T-helper 2 cell treated with Interferon-gamma antibody and Interleukin-4, amounts not matched to agents 5 μg/mL and 100 μg/mL, for 36 hours (primary cell): ENCODE data around the gene MED12L.
"Not testable (repeated sequence)": the region's sequence is repeated elsewhere in the genome, so short reads cannot be mapped to it uniquely, and the experiment has no call there.

Experiments
- DNase-seq: peaks from one replicate; pipeline ENCODE4 v3.0.0; 2021; ENCODE audit warnings: low spot score
- H3K27ac Mint-ChIP-seq: one replicate; pipeline ENCODE4 v1.8.0; 2021; ENCODE audit warnings: mild to moderate bottlenecking, mixed read lengths
- H3K27me3 Mint-ChIP-seq: one replicate; pipeline ENCODE4 v1.8.0; 2021; ENCODE audit warnings: low read depth, mixed read lengths
- H3K36me3 Mint-ChIP-seq: one replicate; pipeline ENCODE4 v1.8.0; 2021; ENCODE audit warnings: low read depth, mixed read lengths
- H3K4me1 Mint-ChIP-seq: one replicate; pipeline ENCODE4 v1.8.0; 2021; ENCODE audit warnings: low read depth, mixed read lengths
- H3K4me3 Mint-ChIP-seq: one replicate; pipeline ENCODE4 v1.8.0; 2022; ENCODE audit warnings: mild to moderate bottlenecking, moderate library complexity, mixed read lengths
- H3K9me3 Mint-ChIP-seq: one replicate; pipeline ENCODE4 v1.8.0; 2021; ENCODE audit warnings: mixed read lengths

Gene MED12L, protein sequence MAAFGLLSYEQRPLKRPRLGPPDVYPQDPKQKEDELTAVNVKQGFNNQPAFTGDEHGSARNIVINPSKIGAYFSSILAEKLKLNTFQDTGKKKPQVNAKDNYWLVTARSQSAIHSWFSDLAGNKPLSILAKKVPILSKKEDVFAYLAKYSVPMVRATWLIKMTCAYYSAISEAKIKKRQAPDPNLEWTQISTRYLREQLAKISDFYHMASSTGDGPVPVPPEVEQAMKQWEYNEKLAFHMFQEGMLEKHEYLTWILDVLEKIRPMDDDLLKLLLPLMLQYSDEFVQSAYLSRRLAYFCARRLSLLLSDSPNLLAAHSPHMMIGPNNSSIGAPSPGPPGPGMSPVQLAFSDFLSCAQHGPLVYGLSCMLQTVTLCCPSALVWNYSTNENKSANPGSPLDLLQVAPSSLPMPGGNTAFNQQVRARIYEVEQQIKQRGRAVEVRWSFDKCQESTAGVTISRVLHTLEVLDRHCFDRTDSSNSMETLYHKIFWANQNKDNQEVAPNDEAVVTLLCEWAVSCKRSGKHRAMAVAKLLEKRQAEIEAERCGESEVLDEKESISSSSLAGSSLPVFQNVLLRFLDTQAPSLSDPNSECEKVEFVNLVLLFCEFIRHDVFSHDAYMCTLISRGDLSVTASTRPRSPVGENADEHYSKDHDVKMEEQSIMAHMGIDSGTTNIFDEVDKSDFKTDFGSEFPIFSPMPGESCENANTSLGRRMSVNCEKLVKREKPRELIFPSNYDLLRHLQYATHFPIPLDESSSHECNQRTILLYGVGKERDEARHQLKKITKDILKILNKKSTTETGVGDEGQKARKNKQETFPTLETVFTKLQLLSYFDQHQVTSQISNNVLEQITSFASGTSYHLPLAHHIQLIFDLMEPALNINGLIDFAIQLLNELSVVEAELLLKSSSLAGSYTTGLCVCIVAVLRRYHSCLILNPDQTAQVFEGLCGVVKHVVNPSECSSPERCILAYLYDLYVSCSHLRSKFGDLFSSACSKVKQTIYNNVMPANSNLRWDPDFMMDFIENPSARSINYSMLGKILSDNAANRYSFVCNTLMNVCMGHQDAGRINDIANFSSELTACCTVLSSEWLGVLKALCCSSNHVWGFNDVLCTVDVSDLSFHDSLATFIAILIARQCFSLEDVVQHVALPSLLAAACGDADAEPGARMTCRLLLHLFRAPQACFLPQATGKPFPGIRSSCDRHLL (N-terminal part only)

DNA sequence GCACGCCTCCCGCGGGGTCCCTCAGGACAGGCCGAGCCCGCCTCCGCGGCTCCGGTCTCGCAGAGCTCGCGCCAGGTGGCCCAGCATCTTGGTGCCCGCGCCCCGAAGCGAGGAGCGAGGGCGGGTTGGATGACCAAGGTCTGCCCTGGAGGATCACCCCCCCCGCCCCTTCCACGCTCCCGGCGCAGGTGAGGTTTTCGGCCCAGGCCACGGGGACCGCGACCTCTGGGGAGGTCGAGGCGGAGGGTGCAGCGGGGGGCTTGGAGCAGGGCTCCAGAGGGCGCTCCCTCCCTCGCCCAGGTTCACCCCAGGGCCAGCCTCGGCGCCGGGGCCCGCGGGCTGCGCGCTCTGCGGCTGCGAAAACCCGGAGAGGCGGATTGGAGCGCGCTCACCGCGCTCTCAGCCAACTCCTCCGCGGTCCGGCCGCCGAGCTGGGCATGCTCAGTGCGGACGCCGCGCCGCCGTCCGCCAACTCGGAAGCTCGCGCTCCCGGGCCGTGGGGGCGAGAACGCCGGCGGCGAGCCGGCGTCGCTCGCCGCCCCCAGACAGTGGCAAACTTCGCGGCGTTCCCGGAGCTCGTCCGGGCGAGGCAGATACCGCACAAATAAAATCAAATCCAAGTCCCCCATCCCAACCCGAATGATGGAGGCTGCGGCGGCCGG is at the start of gene MED12L:
Gene MED12L (plus strand): TSS at position 438 of the 662 bp plus-strand sequence. CDS start 1,263 bp downstream, outside the sequence.
- Mint-ChIP-seq H3K4me3 (peak within 1 kb of the TSS; percentile 88), H3K9me3 (no peaks in the 10 kb centered on the region), H3K4me1 (peaks cover 8% of the 10 kb centered on the region), H3K27me3 (peaks cover 54% of the 10 kb centered on the region), H3K27ac (no peak within 1 kb of the TSS), H3K36me3 (no peaks in the 10 kb centered on the region)
- DNase-seq, result peak; percentile 80

DNA sequence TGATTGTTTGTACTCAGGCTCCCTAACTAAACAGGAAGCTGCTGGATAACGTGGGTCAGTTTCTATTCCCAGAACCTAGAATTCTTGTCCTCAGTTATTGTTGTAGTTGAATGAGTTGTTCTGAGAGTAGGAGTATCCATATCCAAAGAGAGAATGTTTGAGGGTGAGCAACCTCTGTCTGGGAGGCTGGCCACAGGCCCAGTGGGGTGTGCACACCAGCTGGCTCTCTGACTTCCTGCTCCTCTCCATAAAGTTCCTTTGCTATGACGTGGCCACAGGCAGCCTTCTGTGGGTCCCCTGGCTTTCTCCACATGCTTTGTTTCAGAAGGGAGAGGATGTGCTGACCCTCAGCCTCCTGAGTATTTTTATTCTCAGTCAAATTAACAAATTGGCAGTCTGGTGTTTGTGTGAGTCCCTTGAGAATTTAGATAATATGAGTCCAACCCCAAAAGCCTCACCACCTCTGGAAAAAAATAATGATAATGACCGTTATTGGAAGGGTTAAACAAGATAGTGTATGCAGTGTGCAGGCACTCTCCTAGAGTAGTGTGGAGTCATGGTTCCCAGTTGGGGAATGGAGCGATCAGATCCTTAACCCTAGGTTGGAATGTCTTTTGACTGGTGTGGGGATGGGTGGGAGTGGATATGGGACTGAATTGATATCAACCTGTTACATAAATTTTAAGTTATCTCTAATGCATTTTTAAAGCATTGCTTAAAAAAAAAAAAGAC is 47.6 kb upstream of the MED12L start:
- no peak for DNase-seq
- Mint-ChIP-seq H3K27ac (no peak overlapping the region), H3K36me3 (no peaks in the 10 kb centered on the region)

DNA sequence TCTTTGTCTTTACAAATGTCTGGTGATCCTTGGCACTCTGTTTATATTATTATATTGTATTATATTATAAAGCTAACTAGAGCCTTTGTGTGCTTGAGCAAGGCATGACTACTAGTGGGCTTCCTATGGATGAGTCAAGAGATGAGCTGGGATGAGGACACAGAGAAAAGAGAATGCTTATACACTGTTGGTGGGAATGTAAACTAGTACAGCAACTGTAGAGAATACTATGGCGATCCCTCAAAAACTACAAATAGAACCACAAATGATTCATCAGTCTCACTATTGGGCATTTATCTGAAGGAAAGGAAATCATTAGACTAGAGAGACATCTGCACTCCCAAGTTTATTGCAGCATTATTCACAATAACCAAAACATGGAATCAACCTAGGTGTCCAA is 40.8 kb upstream of the MED12L start:
- no peak overlapping the region for H3K4me3 Mint-ChIP-seq
- no peaks in the 10 kb centered on the region for H3K36me3 Mint-ChIP-seq
- H3K27ac Mint-ChIP-seq, result no peak overlapping the region
- no peaks in the 10 kb centered on the region for H3K4me1 Mint-ChIP-seq
- peaks cover 17% of the 10 kb centered on the region for H3K27me3 Mint-ChIP-seq
- no peak for DNase-seq
- H3K9me3 Mint-ChIP-seq, result no peaks in the 10 kb centered on the region

More for the DNA sequence above, 47.6 kb upstream of the MED12L start:
- H3K27me3 Mint-ChIP-seq, result peaks cover 3% of the 10 kb centered on the region
- no peaks in the 10 kb centered on the region for H3K4me1 Mint-ChIP-seq
- H3K9me3 Mint-ChIP-seq, result no peaks in the 10 kb centered on the region
- no peak overlapping the region for H3K4me3 Mint-ChIP-seq

DNA sequence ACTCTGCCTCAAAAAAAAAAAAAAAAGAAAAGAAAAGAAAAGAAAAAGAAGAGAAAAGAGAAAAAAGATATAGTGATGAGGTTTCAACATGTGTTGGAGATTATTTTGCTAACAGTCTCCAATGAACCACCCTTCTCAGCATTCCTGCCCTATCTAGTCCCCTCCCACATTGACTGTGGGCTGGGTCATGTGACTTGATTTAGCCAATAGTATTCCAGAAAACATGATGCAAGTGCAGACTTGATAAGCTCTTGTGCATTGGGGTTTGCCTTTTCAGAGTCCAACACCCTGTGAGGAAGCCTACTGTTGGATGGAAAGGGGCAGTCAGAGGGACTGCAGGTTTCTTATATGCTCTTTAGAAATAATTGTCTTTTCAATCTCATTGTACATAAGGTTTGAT is 37.8 kb upstream of the MED12L start:
- no peak for DNase-seq
- Mint-ChIP-seq H3K27ac (no peak overlapping the region), H3K9me3 (no peaks in the 10 kb centered on the region), H3K4me3 (no peak overlapping the region), H3K4me1 (no peaks in the 10 kb centered on the region), H3K27me3 (peaks cover 20% of the 10 kb centered on the region), H3K36me3 (no peaks in the 10 kb centered on the region)

DNA sequence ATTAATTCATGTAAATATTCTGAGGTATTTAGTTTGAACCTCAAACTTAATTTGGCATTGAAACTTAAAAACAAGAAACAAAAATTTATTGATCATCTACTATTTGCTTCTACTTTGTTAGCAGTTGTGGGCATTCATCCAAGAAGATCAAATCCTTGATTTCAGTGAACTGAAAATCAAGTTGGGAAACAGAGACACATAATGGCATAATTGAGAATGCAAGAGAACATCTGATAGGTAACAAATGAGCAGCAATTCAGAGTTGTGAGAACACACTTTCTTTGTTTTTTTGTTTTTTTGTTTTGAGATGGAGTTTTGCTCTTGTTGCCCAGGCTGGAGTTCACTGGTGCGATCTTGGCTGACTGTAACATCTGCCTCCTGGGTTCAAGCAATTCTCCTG is 33.9 kb upstream of the MED12L start:
- Mint-ChIP-seq H3K27ac (no peak overlapping the region), H3K9me3 (no peaks in the 10 kb centered on the region), H3K36me3 (no peaks in the 10 kb centered on the region), H3K27me3 (peaks cover 30% of the 10 kb centered on the region), H3K4me1 (no peaks in the 10 kb centered on the region), H3K4me3 (no peak overlapping the region)
- DNase-seq, result no peak

DNA sequence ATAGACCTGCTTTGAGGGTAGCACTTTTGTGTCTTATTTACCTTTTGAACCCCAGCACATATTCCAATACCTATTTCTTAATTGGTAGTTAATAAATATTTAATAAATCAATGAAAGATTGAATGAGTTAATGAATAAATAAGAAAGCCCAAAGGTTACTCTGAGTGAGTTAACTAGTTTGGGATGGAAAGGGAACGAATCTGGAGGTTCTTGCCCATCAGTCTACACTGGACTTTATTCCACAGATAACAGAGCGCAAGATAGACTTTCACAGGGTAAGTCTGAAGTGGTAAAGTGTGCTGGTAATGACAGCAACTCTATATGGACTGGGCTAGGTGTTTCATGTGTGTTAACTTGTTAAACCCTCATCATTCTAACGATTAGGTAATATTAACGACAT is 33.1 kb upstream of the MED12L start:
- H3K36me3 Mint-ChIP-seq, result no peaks in the 10 kb centered on the region
- H3K9me3 Mint-ChIP-seq, result no peaks in the 10 kb centered on the region
- DNase-seq, result no peak
- H3K27ac Mint-ChIP-seq, result no peak overlapping the region
- H3K4me1 Mint-ChIP-seq, result no peaks in the 10 kb centered on the region
- H3K27me3 Mint-ChIP-seq, result peaks cover 30% of the 10 kb centered on the region
- H3K4me3 Mint-ChIP-seq, result no peak overlapping the region

DNA sequence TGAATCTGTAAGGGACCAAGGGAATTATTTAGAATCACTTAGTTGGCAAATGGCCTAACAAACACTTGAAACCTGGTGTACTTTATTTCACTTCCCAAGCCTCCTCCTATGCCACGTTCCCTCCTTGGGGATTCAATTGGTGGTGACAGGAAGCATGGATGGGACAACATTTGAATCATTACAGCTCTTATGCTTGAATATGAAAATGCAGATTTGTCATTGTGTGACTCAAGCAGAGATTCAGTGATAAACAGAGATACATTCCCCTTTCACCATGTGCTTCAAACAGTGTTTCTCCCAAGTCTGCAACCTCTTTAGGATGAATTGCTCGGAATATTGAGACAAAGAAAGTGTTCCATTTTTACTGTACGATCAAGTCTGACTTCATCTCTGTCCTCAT is 32.7 kb upstream of the MED12L start:
- H3K27ac Mint-ChIP-seq, result no peak overlapping the region
- H3K36me3 Mint-ChIP-seq, result no peaks in the 10 kb centered on the region
- H3K27me3 Mint-ChIP-seq, result peaks cover 34% of the 10 kb centered on the region
- no peak for DNase-seq
- H3K4me1 Mint-ChIP-seq, result no peaks in the 10 kb centered on the region
- H3K9me3 Mint-ChIP-seq, result no peaks in the 10 kb centered on the region
- H3K4me3 Mint-ChIP-seq, result no peak overlapping the region

DNA sequence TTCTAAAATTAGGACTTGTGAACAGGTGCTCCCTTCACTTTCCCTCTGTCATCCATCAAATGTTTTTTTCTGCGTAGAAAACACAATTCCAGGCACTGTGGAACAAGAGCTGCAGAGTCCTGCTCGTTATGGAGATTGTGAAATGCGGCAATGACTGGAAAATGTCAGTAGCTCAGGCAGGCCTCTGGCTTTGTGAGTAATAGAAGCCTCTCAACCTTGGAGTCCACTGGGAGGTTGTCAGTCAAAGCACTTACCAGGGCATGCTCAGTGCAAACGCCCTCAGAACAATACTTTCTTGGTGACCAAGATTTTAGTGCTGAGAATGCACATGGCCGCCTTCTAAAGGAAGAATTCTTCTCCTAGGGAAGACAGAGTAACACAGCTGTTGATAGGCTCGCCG is 26.7 kb upstream of the MED12L start:
- H3K27ac Mint-ChIP-seq, result no peak overlapping the region
- no peaks in the 10 kb centered on the region for H3K9me3 Mint-ChIP-seq
- no peak overlapping the region for H3K4me3 Mint-ChIP-seq
- peaks cover 28% of the 10 kb centered on the region for H3K27me3 Mint-ChIP-seq
- no peaks in the 10 kb centered on the region for H3K4me1 Mint-ChIP-seq
- no peaks in the 10 kb centered on the region for H3K36me3 Mint-ChIP-seq
- DNase-seq, result no peak

DNA sequence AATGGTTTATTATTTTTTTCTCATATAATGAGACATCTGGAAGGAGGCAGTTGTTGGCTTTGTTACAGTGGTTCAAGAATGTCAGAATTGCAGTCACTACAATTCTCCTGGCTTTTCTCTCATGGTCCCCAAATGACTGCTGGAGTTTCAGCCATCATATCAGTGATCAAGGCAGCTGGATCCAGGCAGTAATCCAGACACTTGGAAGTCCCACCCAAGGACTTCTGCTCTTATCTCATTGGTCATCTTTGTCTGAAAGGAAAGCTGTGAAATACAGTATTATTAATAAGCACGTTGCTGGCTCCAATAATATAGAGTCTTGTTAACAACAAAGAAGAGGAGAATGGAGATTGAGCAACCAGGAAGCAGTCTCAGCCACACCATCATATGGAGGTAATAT is 22.9 kb upstream of the MED12L start:
- no peak overlapping the region for H3K4me3 Mint-ChIP-seq
- no peaks in the 10 kb centered on the region for H3K9me3 Mint-ChIP-seq
- H3K4me1 Mint-ChIP-seq, result no peaks in the 10 kb centered on the region
- no peak for DNase-seq
- H3K36me3 Mint-ChIP-seq, result no peaks in the 10 kb centered on the region
- no peak overlapping the region for H3K27ac Mint-ChIP-seq
- peaks cover 21% of the 10 kb centered on the region for H3K27me3 Mint-ChIP-seq

DNA sequence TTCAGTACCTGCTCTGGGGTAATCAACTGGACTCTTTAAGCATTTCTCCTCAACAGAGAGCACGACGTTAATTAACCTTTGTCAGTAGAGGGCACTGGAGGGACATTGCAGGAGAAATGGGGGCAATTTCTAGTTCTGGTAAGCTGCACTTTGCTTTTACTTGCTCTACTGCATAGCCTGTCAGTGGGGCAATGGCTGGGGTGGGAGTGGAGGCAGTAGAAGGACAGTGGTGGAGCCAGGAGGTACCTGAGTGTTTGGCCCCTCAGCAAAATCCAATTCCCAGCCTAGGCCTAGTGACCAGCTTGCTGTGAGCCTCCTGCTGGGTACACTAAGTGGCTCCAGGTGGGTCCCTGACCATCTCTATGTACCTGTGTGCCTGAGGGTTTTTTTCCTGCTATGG is 18.3 kb upstream of the MED12L start:
- Mint-ChIP-seq H3K27me3 (peaks cover 23% of the 10 kb centered on the region), H3K36me3 (no peaks in the 10 kb centered on the region), H3K27ac (no peak overlapping the region), H3K9me3 (no peaks in the 10 kb centered on the region), H3K4me3 (no peak overlapping the region), H3K4me1 (no peaks in the 10 kb centered on the region)
- DNase-seq, result no peak

DNA sequence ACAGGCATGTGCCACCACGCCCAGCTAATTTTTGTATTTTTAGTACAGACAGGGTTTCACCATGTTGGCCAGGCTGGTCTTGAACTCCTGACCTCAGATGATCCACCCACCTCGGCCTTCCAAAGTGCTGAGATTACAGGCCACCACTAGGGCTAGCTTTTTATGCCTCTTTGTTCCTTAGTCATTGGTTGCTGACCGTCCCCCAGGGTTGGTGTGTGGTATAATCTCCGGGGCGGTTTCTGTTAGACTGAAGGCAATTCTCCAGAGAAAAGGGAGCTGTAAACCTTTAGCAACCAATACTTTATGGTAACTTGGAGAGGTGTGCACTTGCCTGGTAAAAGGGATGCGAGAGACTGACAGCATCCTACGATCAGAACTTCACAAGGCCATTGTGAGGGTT is 12.6 kb upstream of the MED12L start:
- not testable (repeated sequence) for H3K36me3 Mint-ChIP-seq, DNase-seq, H3K4me3 Mint-ChIP-seq, H3K4me1 Mint-ChIP-seq, H3K9me3 Mint-ChIP-seq, H3K27ac Mint-ChIP-seq
- H3K27me3 Mint-ChIP-seq, result peaks cover 13% of the 10 kb centered on the region

DNA sequence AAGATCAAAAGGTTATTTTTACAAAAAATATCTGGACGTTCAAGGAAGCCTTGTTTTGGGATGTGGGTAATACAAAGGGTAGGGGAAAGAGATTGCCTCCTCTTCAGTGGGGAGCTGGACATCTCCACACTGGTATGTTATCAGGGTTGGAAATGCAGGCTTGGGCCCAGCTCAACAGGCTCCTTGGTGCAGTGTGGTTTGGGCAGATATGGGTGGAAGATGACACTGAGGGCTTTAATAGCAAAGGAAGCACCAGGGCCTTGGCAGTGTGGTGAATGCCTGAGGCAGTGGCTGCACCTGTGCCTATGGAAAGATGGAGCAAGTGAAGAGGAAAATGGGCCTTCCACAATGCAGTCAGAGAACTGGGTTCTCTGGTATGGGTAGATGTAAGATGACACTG is 11.2 kb upstream of the MED12L start:
- Mint-ChIP-seq H3K27ac (no peak overlapping the region), H3K4me3 (no peak overlapping the region), H3K4me1 (no peaks in the 10 kb centered on the region), H3K27me3 (peaks cover 13% of the 10 kb centered on the region), H3K36me3 (no peaks in the 10 kb centered on the region), H3K9me3 (no peaks in the 10 kb centered on the region)
- no peak for DNase-seq
